ENCODE results near the gene FAM181A.

The FAM181A gene

GRCh38 chr14:93898081-93898611, 29.0 kb upstream of the FAM181A start:
- no peak for TF ChIP-seq CTCF (IDR thresholded peaks at IDR 0.05)

GRCh38 chr14:93898731-93899130, 28.4 kb upstream of the FAM181A start:
- TF ChIP-seq CTCF (IDR thresholded peaks at IDR 0.05) = no peak

GRCh38 chr14:93901813-93902212, 25.3 kb upstream of the FAM181A start:
- TF ChIP-seq CTCF (IDR thresholded peaks at IDR 0.05) = no peak

GRCh38 chr14:93902619-93903307, 24.4 kb upstream of the FAM181A start:
- no peak for TF ChIP-seq CTCF (IDR thresholded peaks at IDR 0.05)

- peak; percentile 43 for TF ChIP-seq CTCF (IDR thresholded peaks at IDR 0.05)
Measured at GRCh38 chr14:93903342-93904184, 23.6 kb upstream of the FAM181A start.

GRCh38 chr14:93905623-93906022, 21.5 kb upstream of the FAM181A start:
- TF ChIP-seq CTCF (IDR thresholded peaks at IDR 0.05) = no peak

- TF ChIP-seq CTCF (IDR thresholded peaks at IDR 0.05) = peak; percentile 86
Measured at GRCh38 chr14:93906341-93907329, 20.5 kb upstream of the FAM181A start.
